ENCODE data around the gene NHSL2.
A peak's percentile ranks its signal among the peaks of the same experiment; 100 is the strongest.
"Not testable (repeated sequence)": the region's sequence is repeated elsewhere in the genome, so short reads cannot be mapped to it uniquely, and the experiment has no call there.

Gene NHSL2

DNA sequence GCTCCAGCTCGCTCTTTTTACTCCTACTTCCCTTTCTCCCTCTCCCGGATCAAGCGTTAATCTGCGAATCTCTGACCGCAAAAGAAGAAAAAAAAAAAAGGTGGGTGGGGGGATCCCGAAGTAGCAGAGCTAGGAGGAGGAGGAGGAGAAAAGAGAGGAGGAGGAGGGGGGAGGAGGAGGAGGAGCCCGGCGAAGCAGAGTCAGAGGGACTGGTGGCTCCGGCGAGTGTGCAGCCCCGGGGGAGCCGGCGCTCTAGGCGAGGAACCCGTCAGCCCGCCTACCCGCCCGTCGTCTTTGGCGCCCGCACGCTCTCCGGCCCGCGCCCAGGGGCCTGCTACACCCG is at the start of gene NHSL2:
Gene NHSL2, plus strand, starts transcription at position 203 of the 343 bp plus-strand sequence.
- peak in 2 of 56 donors; percentile 1 for DNase-seq

DNA sequence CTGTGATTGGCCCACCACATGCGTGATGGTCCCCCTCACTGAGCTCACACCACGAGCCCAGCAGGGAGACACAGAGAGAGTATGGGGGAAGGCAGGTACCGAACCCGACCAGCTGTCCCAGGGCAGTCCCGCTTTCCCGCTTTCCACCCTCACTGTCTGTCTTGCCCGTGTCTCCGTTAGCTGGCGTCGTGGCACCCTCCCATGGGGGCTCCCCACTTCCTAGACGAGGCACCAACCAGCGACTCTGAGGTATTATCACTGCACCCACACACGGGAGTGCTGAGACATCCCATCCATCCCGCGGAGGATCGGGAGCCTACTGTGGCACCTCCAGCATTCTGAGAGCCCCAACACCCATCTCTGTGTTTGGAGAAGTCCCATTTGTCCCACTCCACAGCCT is 43.0 kb upstream of the NHSL2 start:
- no peak for DNase-seq

DNA sequence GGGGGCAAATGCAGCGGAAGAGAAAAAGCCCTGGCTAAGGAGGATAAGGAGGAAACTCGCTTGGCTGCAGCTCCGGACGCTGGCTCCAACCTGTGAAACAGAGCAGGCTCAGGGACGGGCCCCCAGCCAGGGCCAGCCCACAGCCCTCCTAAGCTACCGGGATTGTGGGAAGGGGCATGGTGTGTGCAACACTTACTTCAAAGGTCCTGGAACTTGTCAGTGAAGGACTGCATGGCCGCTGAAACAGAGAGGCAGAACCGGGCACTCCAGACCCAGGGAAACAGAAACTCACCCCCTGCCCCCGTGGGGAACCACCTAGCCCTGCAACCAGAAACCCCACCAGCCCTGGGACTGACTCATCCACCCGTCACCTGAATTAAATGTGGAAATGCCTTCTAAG is 41.1 kb upstream of the NHSL2 start:
- DNase-seq, result not testable (repeated sequence)

DNA sequence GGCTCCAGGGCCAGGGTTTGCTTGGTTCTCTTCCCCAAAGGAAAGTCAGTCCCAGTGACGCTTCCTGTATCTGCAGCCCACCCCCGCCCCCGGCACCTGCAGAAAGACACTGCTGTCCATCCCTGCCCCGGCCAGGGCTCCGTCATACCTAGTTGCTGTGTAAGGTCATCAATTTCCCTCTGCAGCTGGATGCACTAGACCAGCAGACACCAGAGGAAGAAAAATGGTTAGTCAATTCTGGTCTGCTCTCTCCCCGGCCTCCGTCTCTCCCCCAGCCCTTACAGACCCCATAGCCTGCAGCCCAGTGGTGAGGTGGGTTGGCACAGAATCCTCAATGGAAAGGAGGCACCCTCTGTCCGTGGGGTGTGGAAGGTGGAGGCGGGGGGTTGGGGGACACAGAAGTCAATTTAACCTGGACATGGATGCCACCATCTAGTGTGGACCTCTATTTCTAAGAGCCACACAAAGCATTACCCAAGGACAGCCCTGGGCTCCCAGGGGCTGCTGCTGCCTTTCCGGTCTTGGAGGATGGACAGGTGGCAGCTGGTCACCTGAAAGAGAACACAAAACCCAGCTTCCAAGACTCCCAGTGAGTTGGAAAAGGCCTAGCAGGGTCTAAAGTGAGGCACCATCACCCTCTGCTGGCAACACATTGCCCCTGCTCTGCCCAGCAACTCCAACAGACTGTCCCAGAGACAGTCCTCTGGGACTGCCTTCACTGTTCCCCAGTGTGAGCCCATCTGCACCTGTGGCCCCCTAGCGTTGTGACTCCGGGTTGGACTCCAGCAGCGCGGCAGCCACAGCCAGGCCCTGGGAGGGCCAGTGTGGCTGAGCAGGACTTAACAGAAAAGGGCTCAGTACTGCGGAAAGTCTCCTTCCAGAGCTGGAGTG is 40.2 kb upstream of the NHSL2 start:
- peak in 2 of 56 donors; percentile 0 to 10 for DNase-seq

DNA sequence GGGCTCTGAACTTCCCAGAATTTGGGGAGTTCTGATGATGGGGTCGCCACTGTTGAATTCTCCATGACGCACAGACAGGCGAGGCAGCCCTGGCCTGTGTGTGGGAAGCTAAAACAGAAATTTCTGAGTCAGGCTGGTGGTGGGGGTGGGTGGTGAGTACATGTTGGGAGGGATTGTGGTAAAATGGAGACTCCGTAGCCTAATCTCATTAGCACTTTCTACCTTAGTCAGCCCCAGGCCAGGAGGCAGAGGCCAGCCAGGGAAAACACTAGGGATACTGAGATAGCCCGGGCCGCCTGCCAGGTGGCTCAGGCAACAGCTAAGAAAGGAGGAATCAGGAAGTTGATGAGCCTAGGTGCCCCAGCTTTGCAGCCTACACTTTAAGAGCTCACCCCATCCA is 39.3 kb upstream of the NHSL2 start:
- DNase-seq, result no peak

DNA sequence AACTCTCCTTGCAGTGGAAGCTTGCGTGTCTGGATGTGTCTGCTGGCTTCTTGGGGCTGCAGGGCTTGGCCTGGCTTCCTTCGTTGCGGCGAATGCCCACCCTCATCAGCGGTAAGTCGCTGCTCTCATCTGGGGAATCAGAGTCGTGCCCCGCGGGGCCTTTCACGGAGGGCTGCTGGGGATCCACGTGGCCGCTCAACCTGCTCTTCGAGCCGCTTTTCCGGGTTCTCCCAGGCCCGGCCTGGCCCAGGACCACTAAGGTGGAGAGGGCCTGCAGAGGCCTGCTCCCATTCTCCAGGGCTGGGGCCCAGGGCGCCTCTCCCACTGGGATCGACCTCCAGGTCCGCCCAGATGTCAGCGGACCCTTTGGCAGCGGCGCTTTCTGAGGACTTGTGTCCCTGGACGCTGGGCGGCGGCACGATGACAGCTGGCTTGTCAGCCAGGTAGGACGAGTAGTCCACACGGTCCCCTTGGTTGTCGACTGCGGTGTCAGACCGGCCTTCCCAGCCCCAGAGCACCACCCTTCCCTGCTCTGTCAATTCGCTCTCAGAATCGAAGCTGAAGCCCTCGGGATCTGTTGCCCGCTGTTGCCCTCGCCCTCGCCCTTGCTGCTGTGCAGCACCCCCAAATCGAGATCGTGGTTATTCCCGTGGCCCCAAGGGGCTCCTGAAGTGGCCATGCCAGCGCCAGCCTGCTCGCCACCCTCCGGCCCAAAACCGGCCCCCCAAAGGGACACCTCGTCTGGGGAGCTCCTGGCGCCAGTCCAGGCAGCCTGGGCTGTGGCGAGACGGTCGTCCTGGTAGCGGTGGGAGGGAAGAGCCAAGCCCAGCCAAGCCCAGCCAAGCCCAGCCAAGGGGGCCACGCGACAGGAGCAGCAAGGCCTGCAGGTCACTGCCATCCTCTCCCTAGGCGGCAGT is 37.8 kb upstream of the NHSL2 start:
- DNase-seq, result no peak

DNA sequence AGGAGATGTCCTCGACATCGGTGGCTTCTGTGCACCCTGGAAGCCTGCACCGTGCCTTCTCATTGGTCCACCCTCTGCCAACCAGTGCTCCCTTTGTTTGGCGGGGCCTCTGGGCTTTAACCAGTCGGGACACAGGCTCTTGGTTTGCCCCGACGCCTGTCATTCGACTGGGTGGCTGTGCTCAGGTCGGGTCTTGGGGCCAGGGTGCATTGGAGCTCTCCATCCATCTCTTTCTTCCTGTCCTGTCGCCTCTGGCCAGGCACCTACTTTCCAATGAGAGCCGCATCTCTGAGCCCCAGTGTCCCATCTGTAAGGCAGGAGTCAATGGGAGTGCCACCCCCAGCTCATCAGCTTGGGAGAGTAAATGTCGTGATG is 37.2 kb upstream of the NHSL2 start:
- DNase-seq, result no peak

DNA sequence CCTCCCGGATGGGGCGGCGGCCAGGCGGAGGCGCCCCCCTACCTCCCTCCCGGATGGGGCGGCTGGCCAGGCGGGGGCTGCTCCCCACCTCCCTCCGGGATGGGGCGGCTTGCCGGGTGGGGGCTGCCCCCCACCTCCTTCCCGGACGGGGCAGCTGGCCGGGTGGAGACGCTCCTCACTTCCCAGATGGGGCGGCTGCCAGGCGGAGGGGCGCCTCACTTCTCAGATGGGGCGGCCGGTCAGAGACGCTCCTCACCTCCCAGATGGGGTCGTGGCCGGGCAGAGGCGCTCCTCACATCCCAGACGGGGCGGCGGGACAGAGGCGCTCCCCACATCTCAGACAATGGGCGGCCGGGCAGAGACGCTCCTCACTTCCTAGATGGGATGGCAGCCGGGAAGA is 33.8 kb upstream of the NHSL2 start:
- DNase-seq, result not testable (repeated sequence)

DNA sequence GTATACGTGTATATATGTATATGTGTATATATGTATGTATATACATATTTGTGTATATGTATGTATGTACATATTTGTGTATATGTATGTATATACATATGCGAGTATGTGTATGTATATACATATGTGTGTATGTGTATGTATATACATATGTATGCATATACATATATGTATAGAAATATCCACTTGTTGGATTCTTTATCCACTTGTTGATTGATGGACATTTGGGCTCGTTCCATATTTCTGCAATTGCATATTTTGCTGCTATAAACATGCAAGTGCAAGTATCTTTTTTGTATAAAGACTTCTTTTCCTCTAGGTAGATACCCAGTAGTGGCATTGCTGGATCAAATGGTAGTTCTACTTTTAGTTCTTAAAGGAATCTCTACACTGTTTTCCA is 25.5 kb upstream of the NHSL2 start:
- no peak for DNase-seq

DNA sequence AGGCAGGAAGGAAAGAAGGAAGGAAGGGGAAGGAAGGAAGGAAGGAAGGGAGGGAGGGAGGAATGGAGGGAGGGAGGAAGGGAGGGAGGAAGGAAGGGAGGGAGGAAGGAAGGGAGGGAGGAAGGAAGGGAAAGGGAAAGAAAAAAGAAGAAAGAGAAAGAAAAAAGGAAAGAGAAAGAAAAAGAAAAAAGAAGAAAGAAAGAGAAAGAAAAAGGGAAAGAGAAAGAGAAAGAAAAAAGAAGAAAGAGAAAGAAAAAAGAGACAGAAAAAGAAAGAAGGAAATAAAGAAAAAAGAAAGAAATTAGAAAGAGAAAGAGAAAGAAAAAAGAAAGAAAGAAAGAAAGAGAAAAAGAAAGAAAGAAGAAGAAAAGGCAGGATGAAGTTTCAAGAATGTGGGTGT is 15.0 kb upstream of the NHSL2 start:
- no peak for DNase-seq

DNA sequence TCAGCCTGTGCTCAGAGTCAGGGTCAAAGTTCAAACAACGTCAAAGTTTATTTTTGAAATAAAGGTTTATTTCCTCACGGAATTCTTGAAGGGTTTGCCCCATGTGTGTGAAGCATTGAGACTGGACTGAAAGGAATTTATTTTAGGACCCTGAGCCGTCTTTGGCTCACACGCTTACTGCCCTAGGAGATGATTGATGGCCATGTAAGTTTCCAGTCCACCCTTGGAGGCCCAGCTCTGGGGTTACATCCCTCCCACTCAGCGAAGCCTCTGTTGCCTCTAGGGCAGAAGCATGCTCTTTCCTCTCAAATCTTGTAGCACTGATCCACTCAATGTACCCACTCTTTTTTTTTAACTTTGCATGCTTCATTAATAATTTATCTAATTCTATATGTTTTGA is 4.5 kb upstream of the NHSL2 start:
- DNase-seq, result no peak

DNA sequence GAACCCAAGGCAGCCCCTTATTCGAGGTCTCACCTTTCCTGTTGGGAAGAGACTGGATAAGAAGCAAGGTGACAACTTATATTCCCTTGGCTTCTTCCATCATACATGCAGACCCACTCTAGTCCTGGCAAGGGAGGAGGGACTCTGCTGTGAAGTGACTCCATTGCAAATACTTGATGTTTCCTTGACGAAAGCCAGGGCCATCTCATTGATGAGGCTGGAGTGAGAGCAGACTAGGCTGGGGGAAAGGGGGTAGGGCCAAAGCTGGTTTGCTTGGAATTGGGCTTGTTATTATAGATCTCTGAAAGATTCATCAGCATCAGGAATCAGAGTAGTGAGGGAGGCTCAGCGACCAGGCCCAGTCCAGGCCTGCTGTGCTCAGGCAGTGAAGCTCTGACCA is 2.3 kb upstream of the NHSL2 start:
- DNase-seq, result no peak

DNA sequence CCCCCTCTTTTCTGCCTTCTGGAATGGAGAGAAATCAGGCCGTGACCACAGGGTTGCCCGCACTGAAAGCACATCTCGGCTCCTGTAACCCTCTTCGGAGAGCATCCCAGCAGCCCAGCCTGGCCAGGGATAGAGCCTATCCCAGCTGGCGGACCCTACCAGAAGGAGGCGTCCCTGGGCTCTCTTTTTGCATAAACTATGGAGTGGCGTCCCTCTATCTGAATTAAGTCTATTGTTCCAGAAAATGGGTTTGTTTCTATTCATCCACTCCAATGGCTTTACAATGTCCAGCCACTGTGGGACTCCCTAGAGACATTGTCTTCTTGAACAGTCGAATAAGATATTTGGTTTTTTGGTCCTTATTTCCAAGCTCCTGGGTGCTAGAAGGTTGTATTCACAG is 689 bp upstream of the NHSL2 start:
- no peak for DNase-seq

DNA sequence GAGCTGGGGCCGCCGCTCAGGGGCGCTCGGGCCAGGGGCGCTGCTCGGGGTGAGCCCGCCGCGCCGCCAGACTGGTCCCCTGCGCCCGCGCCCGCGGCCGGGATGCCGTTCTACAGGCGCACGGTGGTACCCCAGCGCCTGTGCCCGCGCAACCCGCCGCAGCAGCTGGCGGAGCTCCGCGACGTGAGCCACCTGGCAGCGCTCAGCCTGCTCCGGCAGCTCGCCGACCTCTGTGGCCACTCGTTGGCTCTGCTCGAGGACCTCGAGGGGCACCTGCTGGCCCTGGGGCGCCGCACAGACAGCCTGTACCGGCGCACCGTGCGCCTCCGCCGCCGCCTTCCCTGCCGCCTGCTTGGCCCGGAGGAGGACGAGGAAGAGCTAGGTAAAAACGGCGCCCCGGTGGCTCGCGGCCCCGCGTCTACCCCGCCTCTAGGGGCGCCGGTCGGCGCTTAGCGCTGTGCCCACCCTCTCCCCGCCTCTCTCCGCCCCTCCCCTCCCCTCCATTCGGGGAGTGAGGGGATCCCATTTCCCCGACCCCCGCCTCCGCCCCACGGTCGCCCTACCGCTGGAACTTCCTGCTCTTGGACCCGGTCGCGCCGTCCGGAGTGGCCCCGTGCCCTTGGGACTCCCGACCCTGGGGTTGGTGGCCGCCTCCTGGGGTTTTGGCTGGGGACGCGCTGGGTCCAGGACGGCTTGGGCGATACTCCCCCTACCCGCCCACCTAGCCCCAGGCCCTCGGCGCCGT is 513 bp downstream of the NHSL2 start:
- DNase-seq, result peak in 4 of 56 donors; percentile 1 to 22 (median 7)

DNA sequence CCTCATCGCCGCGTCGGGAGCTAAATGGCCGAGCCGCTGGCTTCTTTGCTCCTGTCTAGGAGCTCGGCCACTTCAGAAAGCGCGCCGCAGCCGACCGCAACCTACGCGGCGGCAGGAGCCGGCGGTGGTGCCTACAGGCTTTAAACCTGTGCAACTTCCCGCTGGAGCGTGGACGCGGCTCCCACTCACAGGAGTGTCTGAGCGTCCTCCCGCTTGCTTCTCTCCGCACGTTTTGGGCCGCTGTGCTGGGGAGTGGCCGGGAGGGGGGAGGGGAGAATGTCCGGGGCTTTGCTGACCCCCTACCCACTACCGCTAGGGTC is 1.0 kb downstream of the NHSL2 start:
- DNase-seq, result no peak

DNA sequence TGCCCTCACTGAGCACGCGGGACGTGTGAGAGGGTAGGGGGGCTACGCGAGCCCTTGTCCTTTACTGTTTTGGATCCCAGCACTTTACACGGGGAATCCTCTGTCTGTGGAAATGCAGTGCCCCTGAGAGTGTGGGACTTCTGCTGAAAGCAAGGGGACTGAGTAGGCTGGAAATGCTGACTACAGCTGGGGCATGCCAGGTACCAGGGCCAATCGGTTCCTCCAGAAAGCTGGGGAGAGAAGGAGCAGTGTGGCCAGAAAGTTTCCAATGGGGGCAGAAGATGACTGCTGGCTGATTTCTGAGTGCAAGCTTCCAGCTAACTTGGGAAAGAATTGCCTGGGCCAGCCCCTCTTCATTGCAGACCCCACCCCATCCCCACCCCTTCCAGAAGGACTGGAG is 1.5 kb downstream of the NHSL2 start:
- no peak for DNase-seq

DNA sequence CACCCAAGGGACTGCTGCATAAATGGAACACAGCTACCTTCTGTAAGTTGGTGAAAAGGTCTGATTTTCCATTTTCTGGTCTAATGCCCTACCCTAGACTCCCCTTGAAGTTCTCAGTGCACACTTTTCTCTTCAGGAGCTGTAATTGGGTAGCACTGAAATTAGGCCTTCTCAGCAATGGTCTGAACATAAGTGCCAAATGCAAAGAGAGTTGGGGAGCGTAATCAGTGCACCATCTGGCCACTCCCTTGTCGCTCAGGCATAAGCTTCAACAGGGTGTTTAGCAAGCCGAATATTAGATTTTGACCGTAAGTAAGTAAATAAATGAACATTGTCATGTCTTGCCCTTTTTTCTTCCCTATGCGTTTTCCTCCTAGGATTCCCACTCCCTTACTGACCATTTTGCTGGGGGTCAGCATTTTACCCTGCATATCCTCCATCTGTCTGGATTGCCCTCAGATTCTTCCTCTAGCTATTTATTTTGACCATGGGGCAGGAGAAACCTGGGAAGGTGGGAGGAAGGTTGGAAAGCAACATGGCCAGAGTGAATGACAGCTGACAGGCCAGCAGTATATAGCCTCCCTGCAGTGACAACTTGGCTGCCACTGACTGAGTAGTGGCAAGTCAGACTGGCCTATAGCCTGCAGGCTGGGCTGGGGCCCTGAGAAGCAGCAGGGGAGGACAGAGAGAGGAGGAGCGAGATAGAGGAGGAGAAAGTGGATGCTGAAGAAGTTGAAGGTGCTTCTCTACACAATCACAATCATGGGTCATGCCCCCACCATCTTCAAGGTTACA is 2.7 kb downstream of the NHSL2 start:
- no peak for DNase-seq

DNA sequence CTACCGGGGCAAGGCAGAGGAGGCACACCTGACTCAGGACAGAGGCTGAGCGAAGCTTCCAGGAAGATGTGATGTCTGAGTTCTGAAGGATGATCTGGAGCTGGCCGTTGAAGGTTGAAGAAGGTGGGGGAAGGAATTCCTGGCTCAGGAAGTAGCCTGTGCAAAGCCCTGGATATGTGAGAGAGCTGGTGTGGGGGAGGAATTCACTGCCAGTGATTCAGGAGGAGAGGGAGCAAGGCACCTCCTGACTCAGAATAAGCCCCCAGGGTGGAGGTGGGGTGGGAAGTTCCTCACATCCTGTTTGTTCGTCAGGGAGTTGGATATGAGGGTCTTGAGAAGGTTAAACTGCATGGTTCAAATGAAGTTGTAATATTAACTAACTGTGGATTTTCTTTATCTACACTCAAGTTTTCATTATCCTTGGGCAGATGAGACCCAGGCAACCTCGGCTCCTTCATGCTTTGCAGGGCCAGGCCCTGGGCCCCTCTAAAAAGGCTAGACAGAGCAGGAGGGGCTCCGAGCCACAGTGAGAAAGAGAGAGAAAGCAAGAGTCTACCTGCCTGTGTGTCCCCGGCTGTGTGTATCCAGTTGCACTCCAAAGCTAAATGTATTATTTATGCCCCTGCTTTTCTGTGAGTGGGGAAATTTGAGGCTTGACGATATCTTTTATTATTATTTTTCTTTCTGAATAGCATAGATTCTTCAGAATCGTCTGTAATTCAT is 7.1 kb downstream of the NHSL2 start:
- no peak for DNase-seq

DNA sequence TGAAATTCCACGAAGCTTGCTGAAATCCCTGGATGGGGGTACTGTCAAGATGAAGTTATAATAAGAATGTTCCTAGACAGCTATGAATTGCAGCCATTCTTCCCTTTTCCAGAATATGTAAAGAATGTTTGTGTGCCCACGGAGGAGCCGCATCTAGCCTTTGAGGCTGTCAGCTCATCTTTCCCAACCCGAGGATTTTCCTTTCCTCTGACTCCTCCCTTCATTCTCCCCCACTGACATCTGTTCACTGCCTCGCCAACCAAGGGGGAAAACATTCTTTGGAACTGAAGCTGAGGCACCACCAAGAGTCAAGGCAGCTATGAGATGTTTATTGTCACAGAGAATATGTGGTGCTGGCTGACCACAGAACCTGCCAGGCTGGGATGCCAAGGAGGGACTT is 8.8 kb downstream of the NHSL2 start:
- DNase-seq, result no peak

DNA sequence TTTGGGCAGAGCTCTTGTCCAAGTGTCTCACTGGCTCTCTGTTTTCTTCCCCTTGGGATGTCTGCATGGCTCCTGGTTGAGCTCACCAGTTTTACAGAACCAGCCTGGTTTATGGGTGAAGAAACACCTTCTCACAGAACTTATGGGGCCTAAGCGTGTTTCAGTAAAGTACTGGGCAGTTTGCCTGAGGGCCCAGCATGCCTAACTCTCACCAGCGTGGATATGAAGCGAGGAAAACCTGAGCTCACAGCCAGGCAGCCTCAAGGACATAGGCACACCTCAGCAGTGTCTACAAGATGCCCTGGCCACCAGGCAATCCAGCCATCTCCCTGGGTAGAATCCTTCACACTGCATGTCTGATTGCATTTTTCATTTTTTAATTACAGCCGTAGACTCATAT is 9.2 kb downstream of the NHSL2 start:
- no peak for DNase-seq

DNA sequence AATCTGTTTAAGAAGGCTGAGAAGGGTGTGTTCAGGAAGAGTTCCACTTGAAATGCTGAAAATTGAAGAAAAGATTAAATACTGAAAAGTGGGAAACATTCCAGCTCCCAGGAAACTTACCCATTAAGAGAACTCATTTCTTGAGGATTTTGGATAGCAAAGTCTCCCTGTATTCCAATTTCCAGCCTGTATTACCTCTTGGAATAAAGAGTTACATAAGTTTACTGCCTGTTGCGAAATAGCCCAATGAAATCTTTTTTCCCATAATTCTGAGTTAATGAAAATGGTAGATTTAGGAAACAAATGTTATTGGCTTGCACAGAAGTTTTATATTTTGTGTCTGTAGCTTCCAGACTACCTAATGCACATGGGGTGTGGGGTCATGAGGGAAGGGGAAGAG is 12.0 kb downstream of the NHSL2 start:
- no peak for DNase-seq
